OCI-LY1 (cell line): Measurements from ENCODE around the gene CC2D1A.

Experiments
- H2AFZ ChIP-seq: fragments of 200-600 bp; sonication (generic), shearing (Covaris generic); 2 replicates; pipeline ENCODE4 v1.6.0; 2014; ENCODE audit warnings: antibody characterized with exemption, mild to moderate bottlenecking, low read length
- H3F3A ChIP-seq: fragments of 200-600 bp; sonication (generic), shearing (Covaris generic); 2 replicates; pipeline ENCODE4 v1.6.0; 2014; ENCODE audit warnings: mild to moderate bottlenecking, antibody characterized with exemption, low read length, moderate library complexity; ENCODE audit not compliant: insufficient read depth
- H3K27ac ChIP-seq: fragments of 200-600 bp; sonication (generic); 2 replicates; pipeline ENCODE4 v1.5.1; 2014; ENCODE audit warnings: low read length, mixed run types, mild to moderate bottlenecking, low read depth; ENCODE audit not compliant: poor library complexity, severe bottlenecking
- H3K27me3 ChIP-seq: fragments of 200-600 bp; sonication (generic); 2 replicates; pipeline ENCODE4 v1.6.0; 2014; ENCODE audit warnings: antibody characterized with exemption, mild to moderate bottlenecking, low read length, moderate library complexity; ENCODE audit not compliant: insufficient read depth
- H3K36me3 ChIP-seq: fragments of 200-600 bp; sonication (generic); 2 replicates; pipeline ENCODE4 v1.6.1; 2014; ENCODE audit warnings: mild to moderate bottlenecking, antibody characterized with exemption, low read length, moderate library complexity, mixed read lengths; ENCODE audit not compliant: insufficient read depth
- H3K4me1 ChIP-seq: fragments of 200-600 bp; sonication (generic); 2 replicates; pipeline ENCODE4 v1.5.1; 2014; ENCODE audit warnings: mild to moderate bottlenecking, low read length, moderate library complexity; ENCODE audit not compliant: insufficient read depth, severe bottlenecking
- H3K4me2 ChIP-seq: fragments of 200-600 bp; sonication (generic), shearing (Covaris generic); 2 replicates; pipeline ENCODE4 v1.6.1; 2014; ENCODE audit warnings: low read length
- H3K4me3 ChIP-seq: fragments of 200-600 bp; sonication (generic); 2 replicates; pipeline ENCODE4 v1.5.1; 2014; ENCODE audit warnings: low read length, low read depth, mild to moderate bottlenecking, mixed read lengths; ENCODE audit not compliant: poor library complexity, severe bottlenecking
- H3K79me2 ChIP-seq: fragments of 200-600 bp; shearing (Covaris generic); 2 replicates; pipeline ENCODE4 v1.6.1; 2016; ENCODE audit warnings: mixed run types, low read length, mixed read lengths; ENCODE audit not compliant: insufficient read depth
- H3K9ac ChIP-seq: fragments of 200-600 bp; sonication (generic), shearing (Covaris generic); 2 replicates; pipeline ENCODE4 v1.6.1; 2014; ENCODE audit warnings: mild to moderate bottlenecking, low read length, mixed read lengths
- H3K9me2 ChIP-seq: fragments of 200-600 bp; sonication (generic), shearing (Covaris generic); 2 replicates; pipeline ENCODE4 v1.6.1; 2014; ENCODE audit warnings: low read depth, mild to moderate bottlenecking, low read length, mixed read lengths
- H3K9me3 ChIP-seq: fragments of 200-600 bp; shearing (Covaris generic); 2 replicates; pipeline ENCODE4 v1.6.1; 2014; ENCODE audit warnings: low read length, mixed read lengths
- H4K20me1 ChIP-seq: fragments of 200-600 bp; sonication (generic), shearing (Covaris generic); 2 replicates; pipeline ENCODE4 v1.6.0; 2016; ENCODE audit warnings: mild to moderate bottlenecking, low read length; ENCODE audit not compliant: insufficient read depth
- EZH2 ChIP-seq: fragments of 200-600 bp; sonication (generic), shearing (Covaris generic); IDR thresholded peaks from 2 replicates; pipeline ENCODE4 v1.8.0; 2017; ENCODE audit warnings: borderline replicate concordance, mixed run types, mild to moderate bottlenecking, antibody characterized with exemption, low read length, moderate library complexity, mixed read lengths
- TF ChIP-seq, protein P1 (sequence below): fragments of 200-600 bp; sonication (generic), shearing (Covaris generic); IDR thresholded peaks from 2 replicates; pipeline ENCODE4 v1.5.1; 2017; ENCODE audit warnings: mild to moderate bottlenecking, antibody characterized with exemption, low read length, moderate library complexity, mixed read lengths

The CC2D1A gene

DNA sequence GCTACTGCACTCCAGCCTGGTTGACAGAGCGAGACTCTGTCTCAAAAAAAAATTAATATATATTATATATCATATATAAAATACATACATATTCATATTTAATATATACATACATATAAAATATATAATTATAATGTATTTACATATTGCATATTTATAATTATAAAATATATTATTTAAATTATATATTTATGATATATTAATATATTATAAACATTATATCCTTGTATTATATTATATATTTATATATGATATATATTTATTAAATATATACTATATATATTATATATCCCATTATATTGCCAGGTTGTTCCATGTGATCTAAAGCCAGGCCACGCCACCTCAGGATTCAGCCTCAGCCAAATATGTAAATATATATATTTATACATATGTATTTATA, 9.8 kb upstream of the CC2D1A start:
- H3K4me3 ChIP-seq, result no peak overlapping the region
- H3K27me3 ChIP-seq, result no peaks in the 10 kb centered on the region
- no peaks in the 10 kb centered on the region for H3K4me1 ChIP-seq
- no peaks in the 10 kb centered on the region for H3K36me3 ChIP-seq
- no peaks in the 10 kb centered on the region for H3K79me2 ChIP-seq
- no peak for TF ChIP-seq EZH2
- TF ChIP-seq, protein P1, sequence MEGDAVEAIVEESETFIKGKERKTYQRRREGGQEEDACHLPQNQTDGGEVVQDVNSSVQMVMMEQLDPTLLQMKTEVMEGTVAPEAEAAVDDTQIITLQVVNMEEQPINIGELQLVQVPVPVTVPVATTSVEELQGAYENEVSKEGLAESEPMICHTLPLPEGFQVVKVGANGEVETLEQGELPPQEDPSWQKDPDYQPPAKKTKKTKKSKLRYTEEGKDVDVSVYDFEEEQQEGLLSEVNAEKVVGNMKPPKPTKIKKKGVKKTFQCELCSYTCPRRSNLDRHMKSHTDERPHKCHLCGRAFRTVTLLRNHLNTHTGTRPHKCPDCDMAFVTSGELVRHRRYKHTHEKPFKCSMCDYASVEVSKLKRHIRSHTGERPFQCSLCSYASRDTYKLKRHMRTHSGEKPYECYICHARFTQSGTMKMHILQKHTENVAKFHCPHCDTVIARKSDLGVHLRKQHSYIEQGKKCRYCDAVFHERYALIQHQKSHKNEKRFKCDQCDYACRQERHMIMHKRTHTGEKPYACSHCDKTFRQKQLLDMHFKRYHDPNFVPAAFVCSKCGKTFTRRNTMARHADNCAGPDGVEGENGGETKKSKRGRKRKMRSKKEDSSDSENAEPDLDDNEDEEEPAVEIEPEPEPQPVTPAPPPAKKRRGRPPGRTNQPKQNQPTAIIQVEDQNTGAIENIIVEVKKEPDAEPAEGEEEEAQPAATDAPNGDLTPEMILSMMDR, result no peak
- no peak overlapping the region for H3K9ac ChIP-seq
- H2AFZ ChIP-seq, result no peak overlapping the region
- H3K27ac ChIP-seq, result no peak overlapping the region
- H4K20me1 ChIP-seq, result no peaks in the 10 kb centered on the region
- no peaks in the 10 kb centered on the region for H3K9me3 ChIP-seq
- no peak overlapping the region for H3K4me2 ChIP-seq
- H3K9me2 ChIP-seq, result no peaks in the 10 kb centered on the region
- H3F3A ChIP-seq, result no peaks in the 10 kb centered on the region

DNA sequence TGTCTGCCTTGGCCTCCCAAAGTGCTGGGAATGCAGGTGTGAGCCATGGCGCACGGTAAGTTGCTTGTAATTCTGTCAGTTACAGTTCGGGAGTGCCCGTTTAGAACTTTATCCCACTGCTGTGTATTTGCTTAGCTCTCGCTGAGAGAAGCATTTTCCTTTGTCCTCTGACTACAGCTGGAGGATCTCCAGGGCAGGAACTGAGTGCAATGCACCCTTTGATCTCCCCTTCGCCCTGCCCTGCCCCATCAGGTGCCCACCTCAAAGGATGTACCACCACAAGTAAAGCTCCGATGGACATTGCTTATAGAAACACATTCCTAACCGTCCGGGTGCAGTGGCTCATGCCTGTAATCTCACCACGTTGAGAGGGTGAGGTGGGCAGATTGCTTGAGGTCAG, 6.6 kb upstream of the CC2D1A start:
- H3K4me1 ChIP-seq, result no peaks in the 10 kb centered on the region
- no peaks in the 10 kb centered on the region for H3K9me2 ChIP-seq
- H3K27me3 ChIP-seq, result no peaks in the 10 kb centered on the region
- no peaks in the 10 kb centered on the region for H4K20me1 ChIP-seq
- TF ChIP-seq EZH2, result no peak
- TF ChIP-seq, protein P1, result no peak
- H3K4me2 ChIP-seq, result no peak overlapping the region
- H3F3A ChIP-seq, result no peaks in the 10 kb centered on the region
- no peaks in the 10 kb centered on the region for H3K9me3 ChIP-seq
- no peak overlapping the region for H3K27ac ChIP-seq
- no peaks in the 10 kb centered on the region for H3K79me2 ChIP-seq
- H3K9ac ChIP-seq, result no peak overlapping the region
- no peak overlapping the region for H3K4me3 ChIP-seq
- no peaks in the 10 kb centered on the region for H3K36me3 ChIP-seq
- H2AFZ ChIP-seq, result no peak overlapping the region

DNA sequence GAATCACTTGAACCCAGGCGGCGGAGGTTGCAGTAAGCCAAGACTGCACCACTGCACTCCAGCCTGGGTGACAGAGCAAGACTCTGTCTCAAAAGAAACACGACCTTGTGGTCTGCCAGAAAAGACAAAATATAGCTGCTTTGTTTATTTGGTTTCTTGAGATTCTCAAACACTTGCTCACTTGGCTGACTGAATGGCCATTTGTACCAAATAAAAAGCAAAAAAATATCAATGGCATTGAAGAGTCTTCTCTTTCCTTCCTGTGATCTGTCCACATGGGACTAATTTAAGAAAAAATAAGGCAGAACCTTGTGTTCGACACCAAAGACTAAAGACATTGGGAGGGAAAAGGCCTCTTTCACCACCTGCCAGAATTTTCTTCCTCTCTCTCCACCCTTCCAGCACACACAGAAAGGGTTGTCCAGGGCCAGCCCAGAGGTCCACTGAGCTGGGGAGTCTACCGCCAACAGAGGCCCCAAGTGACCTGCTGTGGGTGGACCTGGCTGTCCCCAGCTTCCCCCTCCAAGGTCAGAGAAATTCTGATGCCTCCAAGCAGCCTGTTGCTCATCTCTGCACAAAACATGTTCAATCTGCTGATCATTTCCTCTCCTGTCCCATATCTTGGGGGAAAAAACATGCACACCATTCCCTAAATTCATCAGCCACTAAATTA, 6.0 kb upstream of the CC2D1A start:
- H3F3A ChIP-seq, result no peaks in the 10 kb centered on the region
- H4K20me1 ChIP-seq, result no peaks in the 10 kb centered on the region
- H3K27me3 ChIP-seq, result no peaks in the 10 kb centered on the region
- no peaks in the 10 kb centered on the region for H3K9me3 ChIP-seq
- H3K9ac ChIP-seq, result no peak overlapping the region
- no peaks in the 10 kb centered on the region for H3K36me3 ChIP-seq
- H3K27ac ChIP-seq, result no peak overlapping the region
- H3K9me2 ChIP-seq, result no peaks in the 10 kb centered on the region
- no peak overlapping the region for H3K4me3 ChIP-seq
- no peaks in the 10 kb centered on the region for H3K4me1 ChIP-seq
- no peaks in the 10 kb centered on the region for H3K79me2 ChIP-seq
- H3K4me2 ChIP-seq, result no peak overlapping the region
- no peak overlapping the region for H2AFZ ChIP-seq
- TF ChIP-seq EZH2, result no peak
- TF ChIP-seq, protein P1, result no peak
